ENCODE data around the gene GRIN2A.

GRIN2A gene

GRCh38 chr16:10112021-10112420 is 70.2 kb downstream of the GRIN2A start:
- Histone ChIP-seq H3K4me1 (ENCODE audit: low read length) (no peaks in the 10 kb centered on the region), H3K9me2 (replicated peaks; ENCODE audit: insufficient read depth, low read length) (no peaks in the 10 kb centered on the region), H3K36me3 (replicated peaks; ENCODE audit: insufficient read depth, low read length) (no peaks in the 10 kb centered on the region), H3K9me3 (replicated peaks; ENCODE audit: insufficient read depth, low read length) (no peaks in the 10 kb centered on the region), H3K4me2 (ENCODE audit: low read depth, low read length) (no peak overlapping the region), H3K4me3 (ENCODE audit: low read length) (no peak overlapping the region), H3K27ac (ENCODE audit: low read length) (no peak overlapping the region), H3K79me2 (ENCODE audit: low read length) (no peaks in the 10 kb centered on the region), H3K27me3 (replicated peaks; ENCODE audit: insufficient read depth, low read length) (no peaks in the 10 kb centered on the region), H4K20me1 (ENCODE audit: insufficient read depth, low read length) (no peaks in the 10 kb centered on the region), H2AFZ (ENCODE audit: low read length) (no peak overlapping the region), H3K9ac (ENCODE audit: low read length) (no peak overlapping the region), H3F3A (ENCODE audit: insufficient read depth, low read length) (no peaks in the 10 kb centered on the region)
- no peak for TF ChIP-seq EZH2 (optimal IDR thresholded peaks at IDR 0.05; ENCODE audit: low read depth, low read length)
- TF ChIP-seq EZH2phosphoT487 (IDR thresholded peaks at IDR 0.05; ENCODE audit: low read length) = no peak
- TF ChIP-seq CTCF (IDR thresholded peaks at IDR 0.05; ENCODE audit: low read length) = no peak
- no peak for DNase-seq

GRCh38 chr16:10111156-10111761 is 71.0 kb downstream of the GRIN2A start:
- DNase-seq = no peak
- TF ChIP-seq EZH2phosphoT487 (IDR thresholded peaks at IDR 0.05; ENCODE audit: low read length) (no peak), EZH2 (optimal IDR thresholded peaks at IDR 0.05; ENCODE audit: low read depth, low read length) (no peak), CTCF (IDR thresholded peaks at IDR 0.05; ENCODE audit: low read length) (no peak)
- Histone ChIP-seq H3K9me2 (replicated peaks; ENCODE audit: insufficient read depth, low read length) (no peaks in the 10 kb centered on the region), H3K27me3 (replicated peaks; ENCODE audit: insufficient read depth, low read length) (no peaks in the 10 kb centered on the region), H3F3A (ENCODE audit: insufficient read depth, low read length) (no peaks in the 10 kb centered on the region), H3K27ac (ENCODE audit: low read length) (no peak overlapping the region), H3K9me3 (replicated peaks; ENCODE audit: insufficient read depth, low read length) (no peaks in the 10 kb centered on the region), H3K4me2 (ENCODE audit: low read depth, low read length) (no peak overlapping the region), H3K4me3 (ENCODE audit: low read length) (no peak overlapping the region), H2AFZ (ENCODE audit: low read length) (no peak overlapping the region), H3K36me3 (replicated peaks; ENCODE audit: insufficient read depth, low read length) (no peaks in the 10 kb centered on the region), H3K4me1 (ENCODE audit: low read length) (no peaks in the 10 kb centered on the region), H4K20me1 (ENCODE audit: insufficient read depth, low read length) (no peaks in the 10 kb centered on the region), H3K9ac (ENCODE audit: low read length) (no peak overlapping the region), H3K79me2 (ENCODE audit: low read length) (no peaks in the 10 kb centered on the region)

GRCh38 chr16:10110552-10110951 is 71.7 kb downstream of the GRIN2A start:
- H2AFZ ChIP-seq (ENCODE audit: low read length) = no peak overlapping the region
- no peak for DNase-seq
- no peaks in the 10 kb centered on the region for H4K20me1 ChIP-seq (ENCODE audit: insufficient read depth, low read length)
- no peak for TF ChIP-seq EZH2phosphoT487 (IDR thresholded peaks at IDR 0.05; ENCODE audit: low read length)
- TF ChIP-seq EZH2 (optimal IDR thresholded peaks at IDR 0.05; ENCODE audit: low read depth, low read length) = no peak
- no peak for TF ChIP-seq CTCF (IDR thresholded peaks at IDR 0.05; ENCODE audit: low read length)
- H3K27ac ChIP-seq (ENCODE audit: low read length) = no peak overlapping the region
- no peak overlapping the region for H3K4me3 ChIP-seq (ENCODE audit: low read length)
- H3K27me3 ChIP-seq (replicated peaks; ENCODE audit: insufficient read depth, low read length) = no peaks in the 10 kb centered on the region
- no peaks in the 10 kb centered on the region for H3K4me1 ChIP-seq (ENCODE audit: low read length)
- no peak overlapping the region for H3K4me2 ChIP-seq (ENCODE audit: low read depth, low read length)
- no peaks in the 10 kb centered on the region for H3K9me3 ChIP-seq (replicated peaks; ENCODE audit: insufficient read depth, low read length)
- H3K36me3 ChIP-seq (replicated peaks; ENCODE audit: insufficient read depth, low read length) = no peaks in the 10 kb centered on the region
- H3F3A ChIP-seq (ENCODE audit: insufficient read depth, low read length) = no peaks in the 10 kb centered on the region
- H3K9me2 ChIP-seq (replicated peaks; ENCODE audit: insufficient read depth, low read length) = no peaks in the 10 kb centered on the region
- H3K9ac ChIP-seq (ENCODE audit: low read length) = no peak overlapping the region
- H3K79me2 ChIP-seq (ENCODE audit: low read length) = no peaks in the 10 kb centered on the region
